Measurements from ENCODE around the gene TLCD5.
A peak's percentile ranks its signal among the peaks of the same experiment; 100 is the strongest.

The TLCD5 gene

GRCh38 chr11:120342226-120342625, 17.1 kb downstream of the TLCD5 start:
- no peaks in the 10 kb centered on the region for H3K27me3 ChIP-seq (ENCODE audit: insufficient read depth, low read length)
- H3K4me3 ChIP-seq (ENCODE audit: low read depth, low read length), result no peak overlapping the region
- no peak overlapping the region for H3K4me2 ChIP-seq (ENCODE audit: low read length)
- no peaks in the 10 kb centered on the region for H3K36me3 ChIP-seq (ENCODE audit: control insufficient read depth in 1 of 2, insufficient read depth in 2 of 2, low read length in 2 of 2)
- peaks cover 2% of the 10 kb centered on the region for H3K79me2 ChIP-seq (ENCODE audit: control insufficient read depth, insufficient read depth, low read length, poor library complexity)
- H2AK5ac ChIP-seq (ENCODE audit: low read length), result no peak overlapping the region
- no peak overlapping the region for H3K23ac ChIP-seq (ENCODE audit: low read length)
- no peak overlapping the region for H3K14ac ChIP-seq (ENCODE audit: low read length)
- H3K9ac ChIP-seq (ENCODE audit: low read length), result no peak overlapping the region
- no peak overlapping the region for H3K4ac ChIP-seq (ENCODE audit: low read depth, low read length)
- DNase-seq, result no peak
- H2AFZ ChIP-seq (ENCODE audit: insufficient read depth, low read length, poor library complexity), result no peak overlapping the region
- no peak overlapping the region for H2BK120ac ChIP-seq (ENCODE audit: insufficient read depth, low read length, poor library complexity)
- no peak overlapping the region for H3K18ac ChIP-seq (ENCODE audit: low read length)
- H3K79me1 ChIP-seq (ENCODE audit: low read length), result no peaks in the 10 kb centered on the region
- H2BK5ac ChIP-seq (ENCODE audit: low read depth, low read length, poor library complexity), result no peak overlapping the region
- peaks cover 2 to 5% of the 10 kb centered on the region in 2 experiments for H3K4me1 ChIP-seq (ENCODE audit: control insufficient read depth in 1 of 2, insufficient read depth in 2 of 2, low read length in 2 of 2)
- H4K8ac ChIP-seq (ENCODE audit: low read depth, low read length), result no peak overlapping the region
- H4K12ac ChIP-seq (ENCODE audit: low read depth, low read length), result no peak overlapping the region
- no peak overlapping the region for H4K91ac ChIP-seq (ENCODE audit: low read depth, low read length)
- no peaks in the 10 kb centered on the region for H3K9me3 ChIP-seq (ENCODE audit: insufficient read depth, low read depth, low read length)
- no peak overlapping the region for H2BK12ac ChIP-seq (ENCODE audit: low read length)
- no CpG with 5 or more reads among the region's 3 CpGs for WGBS (ENCODE audit: extremely low coverage, insufficient coverage, insufficient read length)
- no peak overlapping the region for H3K27ac ChIP-seq (ENCODE audit: low read depth, low read length)

- Histone ChIP-seq H2AK5ac (ENCODE audit: low read length) (no peak overlapping the region), H3K4me3 (ENCODE audit: low read depth, low read length) (no peak overlapping the region), H4K8ac (ENCODE audit: low read depth, low read length) (no peak overlapping the region), H2BK12ac (ENCODE audit: low read length) (no peak overlapping the region), H3K4me2 (ENCODE audit: low read length) (no peak overlapping the region), H2BK5ac (ENCODE audit: low read depth, low read length, poor library complexity) (no peak overlapping the region), H3K9ac (ENCODE audit: low read length) (no peak overlapping the region), H3K27me3 (ENCODE audit: insufficient read depth, low read length) (no peaks in the 10 kb centered on the region), H3K27ac (ENCODE audit: low read depth, low read length) (no peak overlapping the region), H3K9me3 (ENCODE audit: insufficient read depth, low read depth, low read length) (no peaks in the 10 kb centered on the region), H4K12ac (ENCODE audit: low read depth, low read length) (no peak overlapping the region), H3K14ac (ENCODE audit: low read length) (no peak overlapping the region), H4K91ac (ENCODE audit: low read depth, low read length) (no peak overlapping the region), H2AFZ (ENCODE audit: insufficient read depth, low read length, poor library complexity) (no peak overlapping the region), H3K4ac (ENCODE audit: low read depth, low read length) (no peak overlapping the region), H3K36me3 (ENCODE audit: control insufficient read depth in 1 of 2, insufficient read depth in 2 of 2, low read length in 2 of 2) (no peaks in the 10 kb centered on the region), H3K79me2 (ENCODE audit: control insufficient read depth, insufficient read depth, low read length, poor library complexity) (peaks cover 2% of the 10 kb centered on the region), H2BK120ac (ENCODE audit: insufficient read depth, low read length, poor library complexity) (no peak overlapping the region), H3K18ac (ENCODE audit: low read length) (no peak overlapping the region), H3K79me1 (ENCODE audit: low read length) (no peaks in the 10 kb centered on the region), H3K4me1 (ENCODE audit: control insufficient read depth in 1 of 2, insufficient read depth in 2 of 2, low read length in 2 of 2) (peaks cover 2 to 5% of the 10 kb centered on the region in 2 experiments), H3K23ac (ENCODE audit: low read length) (no peak overlapping the region)
- no peak for DNase-seq
- no CpG with 5 or more reads among the region's 3 CpGs for WGBS (ENCODE audit: extremely low coverage, insufficient coverage, insufficient read length)
Observed at GRCh38 chr11:120342678-120343077, 17.6 kb downstream of the TLCD5 start.

- Histone ChIP-seq H2BK12ac (ENCODE audit: low read length) (no peak overlapping the region), H4K8ac (ENCODE audit: low read depth, low read length) (no peak overlapping the region), H3K9me3 (ENCODE audit: insufficient read depth, low read depth, low read length) (no peaks in the 10 kb centered on the region), H3K4me1 (ENCODE audit: control insufficient read depth in 1 of 2, insufficient read depth in 2 of 2, low read length in 2 of 2) (peaks cover 2 to 5% of the 10 kb centered on the region in 2 experiments), H3K27me3 (ENCODE audit: insufficient read depth, low read length) (no peaks in the 10 kb centered on the region), H2BK120ac (ENCODE audit: insufficient read depth, low read length, poor library complexity) (no peak overlapping the region), H3K79me2 (ENCODE audit: control insufficient read depth, insufficient read depth, low read length, poor library complexity) (peaks cover 2% of the 10 kb centered on the region), H3K27ac (ENCODE audit: low read depth, low read length) (no peak overlapping the region), H3K9ac (ENCODE audit: low read length) (no peak overlapping the region), H3K18ac (ENCODE audit: low read length) (no peak overlapping the region), H3K4me3 (ENCODE audit: low read depth, low read length) (no peak overlapping the region), H3K79me1 (ENCODE audit: low read length) (no peaks in the 10 kb centered on the region), H2AFZ (ENCODE audit: insufficient read depth, low read length, poor library complexity) (no peak overlapping the region), H3K4me2 (ENCODE audit: low read length) (no peak overlapping the region), H4K12ac (ENCODE audit: low read depth, low read length) (no peak overlapping the region), H2AK5ac (ENCODE audit: low read length) (no peak overlapping the region), H3K14ac (ENCODE audit: low read length) (no peak overlapping the region), H4K91ac (ENCODE audit: low read depth, low read length) (no peak overlapping the region), H3K36me3 (ENCODE audit: control insufficient read depth in 1 of 2, insufficient read depth in 2 of 2, low read length in 2 of 2) (no peaks in the 10 kb centered on the region), H3K4ac (ENCODE audit: low read depth, low read length) (peak overlapping the region; percentile 47), H3K23ac (ENCODE audit: low read length) (no peak overlapping the region), H2BK5ac (ENCODE audit: low read depth, low read length, poor library complexity) (no peak overlapping the region)
- no CpG with 5 or more reads among the region's 2 CpGs for WGBS (ENCODE audit: extremely low coverage, insufficient coverage, insufficient read length)
- no peak for DNase-seq
Observed at GRCh38 chr11:120343429-120343828, 18.3 kb downstream of the TLCD5 start.

GRCh38 chr11:120344302-120345004, 19.4 kb downstream of the TLCD5 start:
- H3K4me3 ChIP-seq (ENCODE audit: low read depth, low read length), result no peak overlapping the region
- H2AK5ac ChIP-seq (ENCODE audit: low read length), result no peak overlapping the region
- H3K36me3 ChIP-seq (ENCODE audit: control insufficient read depth in 1 of 2, insufficient read depth in 2 of 2, low read length in 2 of 2), result no peaks in the 10 kb centered on the region
- H4K12ac ChIP-seq (ENCODE audit: low read depth, low read length), result no peak overlapping the region
- no peaks in the 10 kb centered on the region for H3K27me3 ChIP-seq (ENCODE audit: insufficient read depth, low read length)
- H2BK12ac ChIP-seq (ENCODE audit: low read length), result no peak overlapping the region
- no peak overlapping the region for H2BK5ac ChIP-seq (ENCODE audit: low read depth, low read length, poor library complexity)
- H3K23ac ChIP-seq (ENCODE audit: low read length), result no peak overlapping the region
- peak overlapping the region; percentile 33 for H3K4ac ChIP-seq (ENCODE audit: low read depth, low read length)
- H3K18ac ChIP-seq (ENCODE audit: low read length), result no peak overlapping the region
- H2AFZ ChIP-seq (ENCODE audit: insufficient read depth, low read length, poor library complexity), result no peak overlapping the region
- H3K9ac ChIP-seq (ENCODE audit: low read length), result no peak overlapping the region
- H3K79me2 ChIP-seq (ENCODE audit: control insufficient read depth, insufficient read depth, low read length, poor library complexity), result peaks cover 2% of the 10 kb centered on the region
- H4K8ac ChIP-seq (ENCODE audit: low read depth, low read length), result no peak overlapping the region
- H3K9me3 ChIP-seq (ENCODE audit: insufficient read depth, low read depth, low read length), result no peaks in the 10 kb centered on the region
- H3K14ac ChIP-seq (ENCODE audit: low read length), result no peak overlapping the region
- peaks cover 2 to 4% of the 10 kb centered on the region in 2 experiments for H3K4me1 ChIP-seq (ENCODE audit: control insufficient read depth in 1 of 2, insufficient read depth in 2 of 2, low read length in 2 of 2)
- no peaks in the 10 kb centered on the region for H3K79me1 ChIP-seq (ENCODE audit: low read length)
- H2BK120ac ChIP-seq (ENCODE audit: insufficient read depth, low read length, poor library complexity), result no peak overlapping the region
- DNase-seq, result peak in 1 of 2 donors; percentile 17
- no peak overlapping the region for H4K91ac ChIP-seq (ENCODE audit: low read depth, low read length)
- no peak overlapping the region for H3K4me2 ChIP-seq (ENCODE audit: low read length)
- H3K27ac ChIP-seq (ENCODE audit: low read depth, low read length), result no peak overlapping the region
- WGBS (ENCODE audit: extremely low coverage, insufficient coverage, insufficient read length), result no CpG with 5 or more reads among the region's 1 CpG

All from trophoblast cell (in vitro differentiated cells and primary cell).